RWPE2 (cell line): ENCODE measurements around the gene SHC4.
"Not testable (repeated sequence)": the region's sequence is repeated elsewhere in the genome, so short reads cannot be mapped to it uniquely, and the experiment has no call there.

Source experiments
- ATAC-seq: fragments of 200-7000 bp; cut with Tn5 transposase; 3 replicates; pipeline ENCODE4 v1.9.1; 2021; ENCODE audit warnings: low read depth
- DNase-seq: peaks from one replicate; pipeline ENCODE4 v3.0.0-alpha.2; 2020; ENCODE audit warnings: low spot score
- H3K27ac ChIP-seq: fragments of 450-650 bp; 2 replicates; pipeline ENCODE4 v1.5.1; 2017; ENCODE audit warnings: mild to moderate bottlenecking; ENCODE audit not compliant: poor library complexity, severe bottlenecking
- H3K27me3 ChIP-seq: fragments of 250-450 bp; sonication (Bioruptor Pico); 2 replicates; pipeline ENCODE4 v1.5.1; 2021; ENCODE audit warnings: mild to moderate bottlenecking, moderate library complexity; ENCODE audit not compliant: insufficient read depth, poor library complexity, severe bottlenecking
- H3K36me3 ChIP-seq: fragments of 250-450 bp; sonication (Bioruptor Pico); 2 replicates; pipeline ENCODE4 v1.5.1; 2020; ENCODE audit warnings: low read depth, mild to moderate bottlenecking, moderate library complexity
- H3K4me1 ChIP-seq: fragments of 250-450 bp; sonication (Bioruptor Pico); 2 replicates; pipeline ENCODE4 v1.5.1; 2021; ENCODE audit warnings: mild to moderate bottlenecking, moderate library complexity; ENCODE audit not compliant: insufficient read depth, poor library complexity, severe bottlenecking
- H3K4me3 ChIP-seq: fragments of 250-450 bp; sonication (Bioruptor Pico); 2 replicates; pipeline ENCODE4 v1.5.1; 2021; ENCODE audit warnings: mild to moderate bottlenecking, moderate library complexity; ENCODE audit not compliant: severe bottlenecking
- H3K9me3 ChIP-seq: fragments of 250-450 bp; sonication (Bioruptor Pico); 2 replicates; pipeline ENCODE4 v1.5.1; 2021; ENCODE audit warnings: mild to moderate bottlenecking, moderate library complexity; ENCODE audit not compliant: severe bottlenecking
- TF ChIP-seq, protein P1 (sequence below): fragments of 450-650 bp; IDR thresholded peaks from one replicate; pipeline ENCODE4 v1.5.1; 2017; ENCODE audit warnings: mild to moderate bottlenecking, moderate library complexity; ENCODE audit not compliant: poor library complexity, severe bottlenecking

The SHC4 gene

DNA sequence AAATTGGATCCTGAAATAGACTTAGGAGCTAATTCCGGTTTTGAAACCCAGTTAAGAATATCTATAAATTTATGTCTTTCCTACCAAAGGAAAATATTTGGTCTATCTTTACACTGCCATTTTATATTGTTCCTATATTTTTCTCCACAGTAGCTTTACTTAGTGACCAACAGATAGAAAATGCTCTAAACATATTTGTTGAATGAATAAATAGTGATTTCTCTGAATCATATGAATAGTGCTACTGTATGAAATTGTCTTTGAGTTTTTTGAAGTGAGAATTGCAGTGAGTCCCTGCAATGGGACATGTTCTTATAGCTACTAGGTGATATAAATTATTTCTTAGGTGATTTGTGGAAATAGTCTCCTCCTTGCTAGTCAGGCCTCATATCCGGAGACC lies 104.3 kb downstream of the SHC4 start:
- TF ChIP-seq, protein P1, sequence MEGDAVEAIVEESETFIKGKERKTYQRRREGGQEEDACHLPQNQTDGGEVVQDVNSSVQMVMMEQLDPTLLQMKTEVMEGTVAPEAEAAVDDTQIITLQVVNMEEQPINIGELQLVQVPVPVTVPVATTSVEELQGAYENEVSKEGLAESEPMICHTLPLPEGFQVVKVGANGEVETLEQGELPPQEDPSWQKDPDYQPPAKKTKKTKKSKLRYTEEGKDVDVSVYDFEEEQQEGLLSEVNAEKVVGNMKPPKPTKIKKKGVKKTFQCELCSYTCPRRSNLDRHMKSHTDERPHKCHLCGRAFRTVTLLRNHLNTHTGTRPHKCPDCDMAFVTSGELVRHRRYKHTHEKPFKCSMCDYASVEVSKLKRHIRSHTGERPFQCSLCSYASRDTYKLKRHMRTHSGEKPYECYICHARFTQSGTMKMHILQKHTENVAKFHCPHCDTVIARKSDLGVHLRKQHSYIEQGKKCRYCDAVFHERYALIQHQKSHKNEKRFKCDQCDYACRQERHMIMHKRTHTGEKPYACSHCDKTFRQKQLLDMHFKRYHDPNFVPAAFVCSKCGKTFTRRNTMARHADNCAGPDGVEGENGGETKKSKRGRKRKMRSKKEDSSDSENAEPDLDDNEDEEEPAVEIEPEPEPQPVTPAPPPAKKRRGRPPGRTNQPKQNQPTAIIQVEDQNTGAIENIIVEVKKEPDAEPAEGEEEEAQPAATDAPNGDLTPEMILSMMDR = no peak
- no peak overlapping the region for H3K27ac ChIP-seq
- ATAC-seq = no peak

DNA sequence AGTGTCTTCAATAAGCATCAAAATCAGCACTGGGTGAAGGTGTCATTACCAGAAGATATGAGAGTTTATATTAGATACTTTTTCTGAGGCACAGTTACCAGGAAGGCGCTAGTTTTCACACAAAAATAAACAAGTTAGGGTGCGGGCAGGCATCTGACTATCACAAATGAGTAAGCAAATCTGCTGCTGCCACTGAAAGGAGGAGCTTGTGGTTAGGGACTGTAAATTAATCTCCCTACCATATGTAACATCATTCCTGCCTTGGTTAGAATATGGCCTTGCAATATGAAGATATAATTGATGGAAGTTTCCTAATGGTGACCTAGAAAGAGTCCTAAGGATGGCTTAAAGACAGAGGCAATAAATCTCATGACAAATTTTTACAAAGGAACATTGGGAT lies 105.3 kb downstream of the SHC4 start:
- no peaks in the 10 kb centered on the region for H3K27me3 ChIP-seq
- DNase-seq (no peak), ATAC-seq (0 out of 3 replicates have a peak, but pooled peaks have one; percentile 36)
- no peak overlapping the region for H3K27ac ChIP-seq
- TF ChIP-seq, protein P1 = no peak
- no peak overlapping the region for H3K4me3 ChIP-seq
- H3K9me3 ChIP-seq = no peaks in the 10 kb centered on the region
- no peaks in the 10 kb centered on the region for H3K4me1 ChIP-seq
- H3K36me3 ChIP-seq = no peaks in the 10 kb centered on the region

More for the DNA sequence above, 104.3 kb downstream of the SHC4 start:
- Histone ChIP-seq H3K27me3 (no peaks in the 10 kb centered on the region), H3K4me1 (no peaks in the 10 kb centered on the region), H3K9me3 (no peaks in the 10 kb centered on the region), H3K36me3 (no peaks in the 10 kb centered on the region), H3K4me3 (no peak overlapping the region)
- DNase-seq = no peak

DNA sequence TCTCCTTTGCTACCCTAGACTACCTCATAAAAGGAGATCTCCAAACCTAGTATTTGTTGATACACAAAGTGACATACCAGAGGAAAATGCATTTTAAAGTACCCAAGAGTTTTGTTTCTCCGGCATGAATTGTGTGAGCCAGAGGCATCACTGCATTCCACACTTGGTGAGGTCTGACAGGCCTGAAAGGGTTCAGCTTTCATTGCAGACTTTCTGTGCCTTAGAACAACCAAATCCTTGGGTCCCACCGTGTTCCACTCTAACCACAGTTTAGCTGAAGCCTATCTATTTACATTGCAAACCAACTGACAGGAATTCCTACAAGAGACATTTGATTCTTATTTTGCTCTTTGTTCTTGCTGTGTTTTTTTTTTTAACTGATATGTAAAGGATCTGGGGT lies 106.8 kb downstream of the SHC4 start:
- H3K9me3 ChIP-seq = no peaks in the 10 kb centered on the region
- no peaks in the 10 kb centered on the region for H3K36me3 ChIP-seq
- H3K27ac ChIP-seq = no peak overlapping the region
- no peaks in the 10 kb centered on the region for H3K27me3 ChIP-seq
- no peak for DNase-seq
- H3K4me1 ChIP-seq = no peaks in the 10 kb centered on the region
- no peak for ATAC-seq
- TF ChIP-seq, protein P1 = no peak
- no peak overlapping the region for H3K4me3 ChIP-seq

DNA sequence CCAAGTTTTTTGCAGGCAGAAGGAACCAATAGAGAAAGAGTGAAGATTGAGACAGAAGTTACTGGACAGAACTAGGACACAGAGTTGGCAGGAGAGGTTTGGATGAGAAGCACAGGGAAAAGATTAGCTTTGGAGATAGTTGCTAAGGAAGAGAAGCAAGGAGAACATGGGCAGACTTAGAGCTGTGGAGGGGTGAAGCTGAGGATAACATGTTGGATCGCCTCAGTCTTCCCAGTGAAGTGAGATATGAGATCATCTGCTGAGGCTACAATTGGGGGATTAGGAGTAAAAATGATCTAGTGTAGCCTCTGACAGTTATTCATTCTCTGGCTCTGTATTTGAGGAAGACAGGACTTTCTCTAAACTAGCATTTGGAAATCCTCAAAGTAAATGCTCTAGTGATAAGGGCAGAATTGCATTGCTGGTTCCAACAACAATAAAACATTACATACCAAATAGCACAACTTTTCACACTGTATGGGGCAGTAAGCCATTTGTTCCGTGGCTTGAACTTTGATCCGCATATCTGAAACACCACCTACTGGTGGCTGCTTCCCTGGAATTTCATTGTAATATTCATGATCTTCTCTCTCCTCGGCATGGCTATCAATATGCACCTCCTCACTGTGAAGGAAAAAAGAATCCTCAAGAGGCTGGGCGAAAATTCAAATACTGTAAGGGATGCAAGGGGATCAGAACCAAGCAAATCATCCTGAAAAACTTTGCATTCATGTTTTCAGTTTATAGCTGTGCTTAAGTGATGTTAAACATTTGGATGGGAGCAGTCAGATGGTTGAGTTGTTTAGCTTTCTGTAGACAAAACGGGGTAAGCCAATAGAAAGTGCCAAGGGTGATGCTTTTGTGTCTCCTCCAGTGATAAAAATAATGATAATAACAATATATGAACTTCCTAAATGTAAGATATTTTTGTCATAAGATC lies 107.9 kb downstream of the SHC4 start:
- DNase-seq = no peak
- TF ChIP-seq, protein P1 = peak; percentile 94
- Histone ChIP-seq H3K4me1 (no peaks in the 10 kb centered on the region), H3K36me3 (no peaks in the 10 kb centered on the region), H3K9me3 (no peaks in the 10 kb centered on the region), H3K27me3 (no peaks in the 10 kb centered on the region), H3K27ac (no peak overlapping the region), H3K4me3 (no peak overlapping the region)
- peak; percentile 87 for ATAC-seq

DNA sequence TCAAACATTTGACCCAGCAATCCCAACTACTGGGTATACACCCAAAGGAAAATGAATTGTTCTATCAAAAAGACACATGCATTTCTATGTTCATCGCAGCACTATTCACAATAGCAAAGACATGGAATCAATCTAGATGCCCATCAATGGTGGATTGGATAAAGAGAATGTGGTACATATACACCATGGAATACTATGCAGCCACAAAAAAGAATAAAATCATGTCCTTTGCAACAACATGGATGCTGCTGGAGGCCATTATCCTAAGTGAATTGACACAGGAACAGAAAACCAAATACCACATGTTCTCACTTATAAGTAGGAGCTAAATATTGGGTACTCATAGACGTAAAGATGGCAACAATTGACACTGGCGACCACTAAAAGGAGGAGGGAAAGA lies 109.3 kb downstream of the SHC4 start:
- H3K4me1 ChIP-seq, H3K27ac ChIP-seq, H3K9me3 ChIP-seq, H3K4me3 ChIP-seq, DNase-seq, H3K27me3 ChIP-seq, H3K36me3 ChIP-seq, ATAC-seq: not testable (repeated sequence)
